Measurements from ENCODE around the gene GPRC5B.
A peak's percentile ranks its signal among the peaks of the same experiment; 100 is the strongest.

GPRC5B gene
- total RNA-seq = 0 to 2.6 (median 0.09) reads per million in 17 experiments

- DNase-seq = peak; percentile 13 to 65 (median 38)
These were observed at the start of gene GPRC5B for GRCh38 chr16:19884611-19885450. TSS of gene GPRC5B (minus strand) at chr16:19884848. CDS start at chr16:19872845, 12,003 bp downstream.

GRCh38 chr16:19933740-19934139 lies 49.1 kb upstream of the GPRC5B start:
- no peak for DNase-seq

- no peak for DNase-seq
These were observed 44.4 kb upstream of the GPRC5B start for GRCh38 chr16:19929062-19929511.

GRCh38 chr16:19928432-19928831 lies 43.8 kb upstream of the GPRC5B start:
- no peak for DNase-seq

DNA sequence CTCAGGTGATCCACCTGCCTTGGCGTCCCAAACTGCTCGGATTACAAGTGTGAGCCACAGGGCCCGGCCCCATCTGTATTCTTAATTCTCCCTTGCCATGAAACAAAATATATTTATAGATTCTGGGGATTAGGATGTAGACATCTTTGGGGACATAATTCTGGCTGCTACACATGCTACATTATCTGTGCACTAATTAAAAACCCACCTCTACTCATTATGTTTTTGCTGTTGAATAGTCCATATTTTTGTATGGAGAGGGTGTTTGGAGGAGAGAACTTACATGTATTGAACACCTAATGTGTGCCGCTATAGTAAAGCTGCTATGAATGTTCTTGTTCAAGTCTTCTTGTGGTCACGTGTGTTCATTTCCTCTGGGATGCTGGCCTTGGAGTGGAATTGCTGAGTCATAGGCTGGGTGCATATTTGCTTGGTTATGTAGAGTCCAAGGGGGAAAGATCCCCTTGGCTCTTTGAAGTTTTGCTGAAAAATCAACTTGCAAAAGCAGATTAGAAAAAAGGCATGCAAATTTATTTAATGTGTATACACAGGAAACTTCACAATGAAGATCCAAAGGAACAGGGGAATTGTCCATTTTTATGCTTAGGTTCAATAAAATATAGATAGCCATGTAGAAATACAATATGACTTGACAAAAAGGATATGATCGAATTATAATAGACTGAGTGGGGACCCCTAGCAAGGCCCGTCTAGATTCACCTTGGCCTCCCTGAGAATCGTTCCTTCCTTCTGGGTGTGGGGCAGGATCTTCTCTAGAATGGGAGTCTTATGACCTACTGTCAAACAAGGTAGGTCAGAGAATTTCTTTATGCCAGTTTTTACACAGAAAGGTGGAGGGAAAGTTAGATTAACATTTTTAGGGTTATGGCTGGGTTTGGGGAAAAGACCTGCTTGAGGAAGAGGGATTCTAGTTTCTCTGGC lies 42.1 kb upstream of the GPRC5B start:
- no peak for DNase-seq

DNA sequence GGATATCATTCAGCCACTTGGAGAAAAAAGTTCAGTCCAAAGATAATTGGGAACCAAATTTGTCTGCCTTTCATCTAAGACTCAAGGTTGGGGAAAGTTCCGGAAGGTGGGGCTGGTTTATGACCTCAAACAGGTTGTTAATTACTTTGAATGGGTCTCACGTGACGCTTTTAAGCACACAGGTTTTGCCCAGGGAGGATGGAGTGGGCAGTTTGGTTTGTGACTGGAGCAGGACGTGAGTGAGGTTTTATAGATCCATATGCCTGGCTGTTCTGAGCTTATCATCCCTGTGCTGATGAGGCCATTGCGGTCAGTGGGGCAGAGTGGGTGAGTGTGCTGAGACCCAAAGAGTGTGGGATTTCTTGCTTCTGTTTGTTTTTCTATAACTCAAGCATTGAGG lies 38.7 kb upstream of the GPRC5B start:
- DNase-seq = no peak

DNA sequence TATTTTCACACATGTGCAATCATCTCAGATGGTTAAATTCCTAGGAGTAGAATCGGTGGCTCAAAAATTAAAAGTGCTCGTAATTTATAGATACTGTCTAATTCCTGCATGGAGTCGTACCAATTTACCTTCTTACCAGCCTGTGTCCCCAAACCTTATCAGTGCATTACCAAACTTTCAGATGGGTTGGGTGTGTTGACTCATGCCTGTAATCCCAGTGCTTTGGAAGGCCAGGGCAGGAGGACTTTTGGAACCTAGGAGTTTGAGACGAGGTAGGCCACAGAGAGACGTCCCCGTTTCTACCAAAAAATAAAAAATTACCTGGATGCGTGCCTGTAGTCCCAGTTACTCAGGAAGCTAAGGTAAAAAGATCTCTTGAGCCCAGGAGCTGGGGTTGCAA lies 34.5 kb upstream of the GPRC5B start:
- DNase-seq = no peak

DNA sequence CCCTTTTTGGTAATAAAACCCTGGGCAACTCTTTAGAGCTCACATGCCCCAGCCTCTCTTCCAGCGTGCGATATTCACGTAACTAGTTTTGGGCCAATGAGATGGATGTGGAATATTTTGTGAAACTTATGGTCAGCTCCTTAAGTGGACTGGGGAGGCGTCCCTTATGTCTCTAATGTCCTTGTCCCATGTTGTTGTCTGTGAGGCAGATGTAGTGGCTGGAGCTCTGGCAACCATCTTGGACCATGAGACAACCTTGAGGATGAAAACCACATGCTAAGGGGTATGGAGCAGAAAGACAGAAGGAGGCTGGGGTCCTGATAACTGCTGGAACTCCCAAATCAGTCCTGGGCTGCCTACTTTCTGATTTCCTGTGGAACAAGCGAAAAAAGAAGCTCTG lies 31.4 kb upstream of the GPRC5B start:
- DNase-seq = no peak

DNA sequence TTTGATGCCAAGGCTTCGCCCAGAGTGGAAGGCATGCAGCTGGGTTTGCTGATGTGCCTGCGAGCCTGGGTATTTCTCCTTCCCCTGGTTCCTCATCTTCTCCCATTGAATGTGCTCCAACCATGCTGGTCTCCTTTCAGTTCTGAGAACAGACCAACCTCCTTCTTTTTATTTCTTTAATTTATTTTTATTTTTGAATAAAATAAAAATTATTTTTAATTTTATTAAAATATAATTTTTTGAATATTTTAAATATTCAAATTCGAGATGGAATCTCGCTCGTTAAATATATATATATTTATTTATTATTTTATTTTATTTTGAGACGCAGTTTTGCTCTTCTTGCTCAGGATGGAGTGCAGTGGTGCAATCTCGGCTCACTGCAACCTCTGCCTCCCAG lies 30.2 kb upstream of the GPRC5B start:
- no peak for DNase-seq

DNA sequence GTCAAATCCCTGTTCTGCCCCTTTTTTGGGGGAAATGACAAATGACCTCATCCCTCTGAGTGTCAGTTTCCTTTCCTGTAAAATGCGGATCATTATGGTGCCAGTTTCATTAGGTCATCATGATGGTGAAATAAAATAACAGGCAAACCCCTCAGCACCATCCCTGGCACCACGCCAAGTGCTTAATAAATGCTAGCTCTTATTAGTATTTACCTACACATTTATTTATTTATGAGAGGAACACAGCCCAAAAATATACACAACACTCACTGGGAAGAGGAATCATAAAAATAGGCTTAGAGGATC lies 28.6 kb upstream of the GPRC5B start:
- DNase-seq = peak in 2 of 4 experiments; percentile 7 to 9

DNA sequence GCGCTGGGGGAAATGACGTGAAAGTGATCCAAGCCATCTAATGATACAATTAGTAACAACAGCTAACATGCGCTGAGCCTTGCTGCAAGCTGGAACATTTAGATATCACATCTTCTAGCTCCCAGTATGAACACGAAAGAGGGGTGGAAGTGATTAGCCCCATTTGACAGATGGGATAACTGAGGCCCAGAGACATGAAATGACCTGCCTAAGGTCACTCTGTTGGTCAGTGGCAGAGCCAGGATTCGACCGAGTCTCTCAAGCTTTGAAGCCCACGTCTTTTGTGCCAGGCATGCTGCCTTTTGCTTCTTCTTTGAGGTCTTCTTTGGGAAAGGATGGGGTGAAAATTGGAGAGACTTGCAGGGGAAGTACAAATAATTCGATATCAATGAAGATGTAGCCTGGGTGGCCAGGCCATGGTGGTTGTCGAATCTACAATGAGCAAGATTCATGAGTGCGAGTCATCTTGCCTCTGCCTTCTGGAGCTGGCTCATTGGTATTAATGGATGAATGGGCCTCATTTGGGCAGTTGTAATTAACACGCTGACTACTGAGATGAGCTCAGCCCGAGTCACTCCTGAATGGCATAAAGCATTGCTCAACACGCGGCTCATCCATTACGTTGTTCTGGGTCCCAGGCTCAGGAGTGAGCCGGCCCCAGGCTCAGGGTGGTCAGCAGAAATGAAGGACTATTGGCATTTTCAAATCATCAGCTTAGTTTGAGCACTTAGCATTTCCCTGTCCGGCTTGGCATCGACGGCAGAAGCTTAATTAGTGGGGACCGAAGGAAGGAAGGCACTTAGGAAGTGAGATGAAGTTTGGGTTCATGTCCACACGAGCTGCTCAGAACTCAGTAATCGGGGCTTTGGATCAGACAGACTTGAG lies 28.0 kb upstream of the GPRC5B start:
- DNase-seq = peak in 3 of 4 experiments; percentile 15 to 28 (median 26)

- DNase-seq = peak; percentile 16 to 60 (median 48)
These were observed 27.3 kb upstream of the GPRC5B start for GRCh38 chr16:19911747-19912454.

DNA sequence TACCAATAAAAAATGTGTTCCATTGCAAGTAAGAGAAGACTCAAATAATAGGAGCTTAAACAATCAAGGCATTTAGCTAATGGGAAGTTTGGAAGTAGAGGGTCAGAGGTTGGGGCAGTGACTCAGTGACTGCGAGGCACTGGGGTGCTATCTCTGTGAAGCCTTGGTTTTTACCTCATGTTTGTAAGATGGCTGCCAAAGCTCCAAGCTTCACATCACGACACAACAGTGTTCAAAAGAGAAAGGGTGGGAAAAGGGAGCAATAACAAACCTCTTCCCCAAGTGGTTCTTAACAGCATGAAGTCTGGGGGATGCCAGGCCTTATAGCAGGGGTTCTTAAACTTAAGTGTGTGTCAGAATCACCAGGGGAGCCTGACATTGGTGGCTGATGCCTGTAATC lies 26.6 kb upstream of the GPRC5B start:
- no peak for DNase-seq

- no peak for DNase-seq
These were observed 25.2 kb upstream of the GPRC5B start for GRCh38 chr16:19909750-19910322.

DNA sequence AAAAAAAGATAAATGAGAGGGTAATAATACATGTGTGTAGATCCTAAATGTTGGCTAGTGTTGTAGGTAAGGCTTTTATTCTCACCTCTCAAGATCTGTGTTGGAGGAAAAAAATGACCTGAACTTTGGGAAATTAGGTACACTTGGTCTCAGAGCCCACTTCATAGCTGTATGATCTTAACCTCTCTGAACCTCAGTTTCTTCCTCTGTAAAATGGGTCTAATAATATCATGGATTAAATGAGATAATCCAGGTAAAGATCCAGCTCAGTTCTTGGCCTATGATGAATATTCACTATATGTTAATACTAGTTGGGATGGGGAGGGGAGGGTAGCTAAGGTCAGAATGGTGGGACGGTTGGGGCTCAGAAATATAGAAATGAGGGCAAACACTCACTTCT lies 24.3 kb upstream of the GPRC5B start:
- no peak for DNase-seq

- DNase-seq = peak; percentile 69 to 81 (median 80)
These were observed 22.7 kb upstream of the GPRC5B start for GRCh38 chr16:19907161-19907992.

DNA sequence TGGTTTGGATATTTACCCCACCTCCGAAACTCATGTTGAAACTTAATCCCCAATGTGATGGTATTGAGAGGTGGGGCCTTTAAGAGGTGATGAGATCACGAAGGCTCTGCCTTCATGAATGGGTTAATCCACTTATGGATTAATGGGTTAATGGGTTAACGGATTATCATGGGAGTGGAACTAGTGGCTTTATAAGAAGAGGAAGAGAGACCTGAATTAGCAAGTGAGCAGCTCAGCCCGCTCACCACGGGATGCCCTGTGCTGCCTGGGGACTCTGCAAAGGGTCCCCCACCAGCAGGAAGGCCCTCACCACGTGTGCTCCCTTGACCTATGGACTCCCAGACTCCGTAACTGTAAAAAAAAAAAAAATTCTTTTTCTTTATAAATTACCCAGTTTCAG lies 16.5 kb upstream of the GPRC5B start:
- DNase-seq = no peak

DNA sequence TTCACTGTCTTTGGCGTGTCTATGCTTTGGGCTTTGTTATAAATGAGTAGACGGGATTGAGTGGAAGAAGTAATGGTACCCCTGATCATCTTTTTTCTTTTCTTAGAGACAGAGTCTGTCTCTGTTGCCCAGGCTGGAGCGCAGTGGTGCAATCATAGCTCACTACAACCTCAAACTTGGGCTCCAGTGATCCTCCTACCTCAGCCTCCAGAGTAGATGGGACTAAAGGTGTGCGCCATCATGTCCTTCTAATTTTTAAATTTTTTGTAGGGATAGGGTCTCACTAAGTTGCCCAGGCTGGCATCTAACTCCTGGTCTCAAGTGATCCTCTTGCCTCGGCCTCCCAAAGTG lies 14.9 kb upstream of the GPRC5B start:
- DNase-seq = no peak

GRCh38 chr16:19898924-19899604 lies 14.4 kb upstream of the GPRC5B start:
- peak; percentile 60 to 72 (median 70) for DNase-seq

DNA sequence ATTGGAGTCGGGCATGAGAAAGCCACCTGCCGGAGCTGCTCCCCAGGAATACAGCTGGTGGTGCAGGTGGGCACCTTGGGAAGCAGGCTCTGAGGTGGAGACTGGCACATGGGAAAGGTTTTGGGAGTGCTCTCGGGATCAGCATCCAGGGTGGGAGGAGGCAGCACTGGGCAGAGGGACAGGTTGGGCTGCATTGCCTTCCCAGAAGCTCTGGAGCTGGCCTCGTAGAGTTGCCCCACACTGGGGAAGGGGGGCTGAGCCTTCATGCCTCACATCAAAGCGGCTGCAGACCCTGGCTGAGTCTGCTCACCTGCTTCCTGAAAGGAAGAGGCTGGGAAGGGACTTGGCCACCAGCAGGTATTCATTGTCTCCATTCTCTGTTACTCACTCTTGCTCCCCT lies 13.5 kb upstream of the GPRC5B start:
- no peak for DNase-seq

Measured in suppressor macrophage (primary cell).